Measurements from ENCODE around the gene CFAP298. TPM values are rescaled to one million over a fixed set of nuclear protein-coding genes. Genes with fewer than 3 reads are reported as not detected.

Gene CFAP298
- total RNA-seq, 1 donor, result 14.8 TPM

DNA sequence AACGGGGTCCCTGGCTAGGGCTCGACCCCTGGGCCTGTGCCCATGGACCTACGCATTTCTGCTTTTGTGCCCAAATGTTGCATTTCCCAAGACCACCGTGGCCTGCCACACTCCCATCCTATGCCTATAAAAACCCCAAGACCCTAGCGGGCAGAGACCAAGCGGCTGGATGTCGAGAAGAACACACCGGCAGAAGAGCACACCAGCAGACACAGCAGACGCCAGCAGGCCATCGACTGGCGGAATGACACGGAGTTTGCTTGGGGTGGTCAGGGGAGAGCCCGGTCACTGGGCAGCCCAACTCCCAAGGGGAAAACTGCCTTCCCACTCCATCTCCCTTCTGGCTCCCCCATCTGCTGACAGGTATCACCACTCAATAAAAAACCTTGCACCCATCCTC is 31.2 kb downstream of the CFAP298 start:
- Histone ChIP-seq H4K20me1 (ENCODE audit: insufficient read depth, low read length) (no peaks in the 10 kb centered on the region), H2AFZ (ENCODE audit: low read length) (no peak overlapping the region), H3K4me2 (ENCODE audit: insufficient read depth, low read length) (no peak overlapping the region), H3K4me1 (ENCODE audit: insufficient read depth, low read length) (no peaks in the 10 kb centered on the region), H3K27me3 (ENCODE audit: insufficient read depth, low read length) (peaks cover 32% of the 10 kb centered on the region), H3K27ac (ENCODE audit: low read depth, low read length) (no peak overlapping the region), H3K4me3 (ENCODE audit: insufficient read depth, low read length) (no peak overlapping the region), H3K79me2 (ENCODE audit: insufficient read depth, low read length) (no peaks in the 10 kb centered on the region), H3K9me3 (ENCODE audit: low read depth, low read length) (no peaks in the 10 kb centered on the region), H3K36me3 (ENCODE audit: insufficient read depth, low read length) (no peaks in the 10 kb centered on the region)
- no peak for DNase-seq (ENCODE audit: insufficient read length, low spot score, missing footprints)
- no peak for TF ChIP-seq CTCF (IDR thresholded peaks at IDR 0.05; ENCODE audit: extremely low read depth, low read depth, low read length)

- Histone ChIP-seq H3K27me3 (ENCODE audit: insufficient read depth, low read length) (peaks cover 42% of the 10 kb centered on the region), H4K20me1 (ENCODE audit: insufficient read depth, low read length) (no peaks in the 10 kb centered on the region), H3K4me3 (ENCODE audit: insufficient read depth, low read length) (no peak overlapping the region), H3K9me3 (ENCODE audit: low read depth, low read length) (no peaks in the 10 kb centered on the region), H3K27ac (ENCODE audit: low read depth, low read length) (no peak overlapping the region), H3K79me2 (ENCODE audit: insufficient read depth, low read length) (no peaks in the 10 kb centered on the region), H3K4me2 (ENCODE audit: insufficient read depth, low read length) (no peak overlapping the region), H3K36me3 (ENCODE audit: insufficient read depth, low read length) (no peaks in the 10 kb centered on the region), H3K4me1 (ENCODE audit: insufficient read depth, low read length) (no peaks in the 10 kb centered on the region), H2AFZ (ENCODE audit: low read length) (no peak overlapping the region)
- DNase-seq (ENCODE audit: insufficient read length, low spot score, missing footprints), result no peak
- peak; percentile 44 for TF ChIP-seq CTCF (IDR thresholded peaks at IDR 0.05; ENCODE audit: extremely low read depth, low read depth, low read length)
Measured at GRCh38 chr21:32578107-32578691, 34.0 kb downstream of the CFAP298 start.

DNA sequence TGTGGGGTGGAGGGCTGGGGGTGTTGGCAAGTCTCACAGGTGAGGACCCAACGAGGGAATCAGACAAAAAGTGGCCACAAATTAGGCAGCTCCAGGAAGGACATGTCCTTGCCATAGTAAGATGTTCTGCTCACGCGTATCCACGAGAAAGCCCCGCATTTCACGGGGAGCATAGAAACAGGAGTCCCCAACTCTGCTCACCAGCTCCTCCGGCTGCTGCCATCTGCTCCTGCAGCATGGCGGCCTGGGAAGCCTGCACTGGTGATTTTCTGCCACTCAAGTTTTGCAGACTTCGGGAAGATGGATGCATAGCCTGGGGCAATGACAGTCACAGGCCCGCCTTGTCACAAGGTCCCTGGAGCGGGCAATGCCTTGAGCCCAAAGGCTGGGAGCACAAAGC is 36.2 kb downstream of the CFAP298 start:
- no peak for TF ChIP-seq CTCF (IDR thresholded peaks at IDR 0.05; ENCODE audit: extremely low read depth, low read depth, low read length)
- Histone ChIP-seq H3K4me3 (ENCODE audit: insufficient read depth, low read length) (no peak overlapping the region), H3K36me3 (ENCODE audit: insufficient read depth, low read length) (no peaks in the 10 kb centered on the region), H4K20me1 (ENCODE audit: insufficient read depth, low read length) (no peaks in the 10 kb centered on the region), H2AFZ (ENCODE audit: low read length) (no peak overlapping the region), H3K79me2 (ENCODE audit: insufficient read depth, low read length) (no peaks in the 10 kb centered on the region), H3K4me1 (ENCODE audit: insufficient read depth, low read length) (no peaks in the 10 kb centered on the region), H3K9me3 (ENCODE audit: low read depth, low read length) (no peaks in the 10 kb centered on the region), H3K4me2 (ENCODE audit: insufficient read depth, low read length) (no peak overlapping the region), H3K27ac (ENCODE audit: low read depth, low read length) (no peak overlapping the region), H3K27me3 (ENCODE audit: insufficient read depth, low read length) (peaks cover 43% of the 10 kb centered on the region)
- no peak for DNase-seq (ENCODE audit: insufficient read length, low spot score, missing footprints)

DNA sequence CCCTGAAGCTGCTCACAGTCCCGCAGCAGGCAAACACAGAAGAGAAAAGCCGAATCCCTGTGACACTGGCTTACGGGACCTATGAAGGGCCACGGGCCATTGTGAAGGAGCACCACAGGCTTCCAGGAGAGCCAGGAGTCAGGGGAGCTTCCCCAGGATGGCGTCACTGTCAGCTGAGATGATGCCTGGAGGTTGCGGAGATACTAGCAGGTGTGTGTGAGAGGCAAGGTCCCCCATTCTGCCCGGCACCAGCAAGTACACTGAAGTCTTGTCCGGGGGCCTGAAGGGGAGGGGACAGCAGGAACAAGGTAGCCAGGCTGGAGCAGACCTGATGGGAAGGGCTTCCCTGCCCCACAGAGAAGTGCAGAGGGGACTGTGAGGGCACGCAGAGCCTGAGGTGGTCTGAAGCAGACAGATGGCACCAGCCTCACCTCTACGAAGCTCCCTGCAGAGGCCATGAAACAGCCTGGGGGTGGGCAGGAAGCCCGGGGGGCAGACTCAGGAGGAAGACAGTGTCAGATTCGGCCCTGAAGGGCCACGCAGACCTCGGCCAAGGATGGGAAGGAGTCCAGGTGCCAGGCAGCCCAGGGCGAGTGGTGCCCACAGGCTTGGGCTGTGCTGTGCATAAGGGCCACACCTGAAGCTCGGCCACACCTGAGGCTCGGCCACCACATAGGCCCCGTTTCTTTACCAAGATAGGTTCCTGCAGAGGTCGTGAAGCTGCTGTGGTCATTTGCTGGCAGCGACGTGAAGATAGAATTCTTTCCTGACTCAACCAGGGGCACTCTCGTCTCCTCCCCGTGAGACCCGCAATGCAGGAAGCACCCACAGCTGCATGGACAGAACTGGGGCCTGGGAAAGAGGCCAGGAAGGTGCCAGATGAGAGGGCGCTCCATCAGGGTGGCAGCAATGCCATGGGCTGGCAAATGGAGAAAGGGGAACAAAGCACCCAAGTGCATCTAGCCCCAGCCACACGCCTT is 36.9 kb downstream of the CFAP298 start:
- no peak overlapping the region for H2AFZ ChIP-seq (ENCODE audit: low read length)
- no peaks in the 10 kb centered on the region for H3K4me1 ChIP-seq (ENCODE audit: insufficient read depth, low read length)
- no peaks in the 10 kb centered on the region for H3K9me3 ChIP-seq (ENCODE audit: low read depth, low read length)
- H3K36me3 ChIP-seq (ENCODE audit: insufficient read depth, low read length), result no peaks in the 10 kb centered on the region
- H4K20me1 ChIP-seq (ENCODE audit: insufficient read depth, low read length), result no peaks in the 10 kb centered on the region
- no peak overlapping the region for H3K27ac ChIP-seq (ENCODE audit: low read depth, low read length)
- no peak for DNase-seq (ENCODE audit: insufficient read length, low spot score, missing footprints)
- peaks cover 40% of the 10 kb centered on the region for H3K27me3 ChIP-seq (ENCODE audit: insufficient read depth, low read length)
- no peak for TF ChIP-seq CTCF (IDR thresholded peaks at IDR 0.05; ENCODE audit: extremely low read depth, low read depth, low read length)
- H3K4me3 ChIP-seq (ENCODE audit: insufficient read depth, low read length), result no peak overlapping the region
- H3K4me2 ChIP-seq (ENCODE audit: insufficient read depth, low read length), result no peak overlapping the region
- no peaks in the 10 kb centered on the region for H3K79me2 ChIP-seq (ENCODE audit: insufficient read depth, low read length)

Measured in osteoblast (primary cell).